ENCODE measurements around the gene HOXB9.

DNA sequence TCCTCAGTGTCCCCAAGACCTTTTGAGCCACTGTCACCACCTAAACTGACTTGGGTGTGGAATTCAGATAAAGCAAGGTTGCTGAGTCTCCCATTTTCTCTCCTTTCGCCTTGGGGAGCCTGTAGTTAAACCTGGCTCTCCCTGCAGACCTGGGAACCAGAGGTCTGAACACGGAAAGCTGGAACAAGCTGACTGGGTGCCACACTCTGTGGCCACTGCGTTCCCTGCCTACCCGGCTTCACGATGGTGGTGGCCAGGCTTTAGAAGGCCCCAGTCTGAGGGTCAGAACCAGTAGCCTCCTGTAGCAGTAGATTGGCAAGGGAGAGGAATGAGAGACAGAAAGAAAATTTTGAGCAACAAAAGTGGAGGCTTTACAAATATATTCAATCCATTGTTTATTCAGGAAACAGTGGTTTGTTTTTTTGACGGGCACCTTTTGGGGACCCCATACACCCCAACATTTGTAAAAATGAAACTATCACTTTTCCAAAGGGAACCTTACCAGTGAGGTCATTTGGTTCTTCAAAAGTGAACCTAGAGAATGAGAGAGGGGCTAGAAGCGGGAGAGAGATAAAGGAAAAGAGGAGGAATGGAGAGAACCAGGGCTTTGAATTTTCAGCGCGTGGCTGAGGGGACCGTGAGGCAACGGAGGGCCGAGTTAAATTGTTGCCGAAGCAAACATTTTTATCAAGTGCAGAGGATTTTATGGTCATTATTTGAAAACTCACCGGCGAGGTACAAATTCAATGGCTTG lies 9.3 kb downstream of the HOXB9 start:
- no peak for TF ChIP-seq MXI1 (IDR thresholded peaks at IDR 0.05; ENCODE audit: low read depth, low read length)
- TF ChIP-seq POLR2AphosphoS5 (IDR thresholded peaks at IDR 0.05; ENCODE audit: low read length): no peak
- TF ChIP-seq CTCF (IDR thresholded peaks at IDR 0.05 in 2 of 3, conservative IDR thresholded peaks at IDR 0.05 in 1 of 3; ENCODE audit: control insufficient read depth in 2 of 3, extremely low read depth in 1 of 3, insufficient read depth in 1 of 3, low read depth in 3 of 3, low read length in 3 of 3): no peak
- no peak for TF ChIP-seq CEBPB (IDR thresholded peaks at IDR 0.05; ENCODE audit: borderline replicate concordance in 1 of 2, low read depth in 2 of 2, low read length in 2 of 2)
- TF ChIP-seq, protein P1, sequence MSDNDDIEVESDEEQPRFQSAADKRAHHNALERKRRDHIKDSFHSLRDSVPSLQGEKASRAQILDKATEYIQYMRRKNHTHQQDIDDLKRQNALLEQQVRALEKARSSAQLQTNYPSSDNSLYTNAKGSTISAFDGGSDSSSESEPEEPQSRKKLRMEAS (IDR thresholded peaks at IDR 0.05; ENCODE audit: low read depth, low read length): no peak
